HL-60 (cell line): Measurements from ENCODE around the gene THAP12.
A peak's percentile ranks its signal among the peaks of the same experiment; 100 is the strongest.

Source experiments
- DNase-seq, 2 experiments: peaks; one replicate each; pipeline ENCODE4 v3.0.0-alpha.2; 2010 to 2020; ENCODE audit warnings: low read depth in 1 of 2, low spot score in 1 of 2
- H3K27ac ChIP-seq: fragments of 250-450 bp; sonication (Bioruptor Pico); replicated peaks from 2 replicates; pipeline ENCODE4 v1.5.1; 2020; ENCODE audit warnings: mild to moderate bottlenecking, moderate library complexity
- H3K27me3 ChIP-seq: fragments of 250-450 bp; sonication (Bioruptor Pico); 2 replicates; pipeline ENCODE4 v1.5.1; 2021; ENCODE audit warnings: mild to moderate bottlenecking, moderate library complexity; ENCODE audit not compliant: insufficient read depth, poor library complexity, severe bottlenecking
- H3K4me3 ChIP-seq: replicated peaks from 2 replicates; pipeline ENCODE4 v1.5.1; 2011; ENCODE audit warnings: mild to moderate bottlenecking, control low read depth, low read length; ENCODE audit not compliant: insufficient read depth
- GABPA ChIP-seq: IDR thresholded peaks from 2 replicates; pipeline ENCODE4 v1.6.1; 2012; ENCODE audit warnings: low read depth
- POLR2AphosphoS5 ChIP-seq: IDR thresholded peaks from 2 replicates; pipeline ENCODE4 v1.6.1; 2012; ENCODE audit warnings: low read depth
- SPI1 ChIP-seq: IDR thresholded peaks from 2 replicates; pipeline ENCODE4 v1.6.1; 2012; ENCODE audit warnings: low read depth, mild to moderate bottlenecking, borderline replicate concordance
- TF ChIP-seq, protein P1 (sequence below): IDR thresholded peaks from one replicate; pipeline ENCODE4 v1.5.1; 2011; ENCODE audit warnings: low read length, control low read depth, inconsistent platforms; ENCODE audit not compliant: insufficient read depth
- TF ChIP-seq, protein P2 (sequence below): IDR thresholded peaks from 2 replicates; pipeline ENCODE4 v1.6.1; 2012; ENCODE audit warnings: low read depth; ENCODE audit not compliant: insufficient replicate concordance

The THAP12 gene

DNA sequence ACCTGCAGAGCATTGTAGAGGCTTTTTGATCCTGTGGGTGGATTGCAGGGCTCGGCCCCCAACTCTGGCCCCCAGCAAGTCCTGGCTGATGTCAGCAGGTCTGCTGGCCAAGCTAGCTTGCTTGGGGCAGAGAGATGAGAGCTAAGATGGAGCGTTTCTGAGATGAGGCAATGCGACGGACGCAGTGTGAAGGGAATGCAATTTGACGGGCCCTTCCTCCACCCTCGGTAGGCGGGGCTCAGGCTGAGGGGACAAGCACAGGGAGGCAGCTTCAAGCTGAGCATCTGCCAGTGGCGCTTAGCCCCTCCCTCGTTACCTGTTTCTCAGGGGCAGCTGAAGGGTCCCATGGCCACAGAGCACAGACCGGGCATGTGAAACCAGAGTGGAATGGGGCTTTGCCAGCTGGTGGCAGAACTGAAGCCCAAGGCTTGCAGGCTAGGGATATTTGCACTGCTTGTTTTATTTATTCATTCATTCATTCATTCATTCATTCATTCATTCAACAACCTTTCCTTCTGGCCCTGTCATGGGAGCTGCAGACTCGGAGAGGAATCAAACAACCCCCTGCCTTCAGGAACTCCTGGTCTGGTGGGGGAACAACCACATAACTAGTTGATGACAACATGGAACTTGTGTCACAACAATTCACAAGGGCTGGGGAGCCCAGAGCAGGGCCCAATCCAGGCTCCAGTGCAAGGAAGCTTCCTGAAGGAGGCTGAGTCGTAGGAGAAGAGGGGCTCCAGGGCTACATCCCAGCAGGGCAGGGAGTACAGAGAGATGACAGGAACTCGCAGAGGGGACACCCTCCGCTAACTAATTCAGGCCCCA, 66.8 kb downstream of the THAP12 start:
- Histone ChIP-seq H3K27me3 (no peaks in the 10 kb centered on the region), H3K27ac (no peak overlapping the region), H3K4me3 (no peak overlapping the region)
- peak; percentile 16 to 21 for DNase-seq
- TF ChIP-seq GABPA (no peak), SPI1 (no peak), POLR2AphosphoS5 (no peak)
- TF ChIP-seq, protein P1, sequence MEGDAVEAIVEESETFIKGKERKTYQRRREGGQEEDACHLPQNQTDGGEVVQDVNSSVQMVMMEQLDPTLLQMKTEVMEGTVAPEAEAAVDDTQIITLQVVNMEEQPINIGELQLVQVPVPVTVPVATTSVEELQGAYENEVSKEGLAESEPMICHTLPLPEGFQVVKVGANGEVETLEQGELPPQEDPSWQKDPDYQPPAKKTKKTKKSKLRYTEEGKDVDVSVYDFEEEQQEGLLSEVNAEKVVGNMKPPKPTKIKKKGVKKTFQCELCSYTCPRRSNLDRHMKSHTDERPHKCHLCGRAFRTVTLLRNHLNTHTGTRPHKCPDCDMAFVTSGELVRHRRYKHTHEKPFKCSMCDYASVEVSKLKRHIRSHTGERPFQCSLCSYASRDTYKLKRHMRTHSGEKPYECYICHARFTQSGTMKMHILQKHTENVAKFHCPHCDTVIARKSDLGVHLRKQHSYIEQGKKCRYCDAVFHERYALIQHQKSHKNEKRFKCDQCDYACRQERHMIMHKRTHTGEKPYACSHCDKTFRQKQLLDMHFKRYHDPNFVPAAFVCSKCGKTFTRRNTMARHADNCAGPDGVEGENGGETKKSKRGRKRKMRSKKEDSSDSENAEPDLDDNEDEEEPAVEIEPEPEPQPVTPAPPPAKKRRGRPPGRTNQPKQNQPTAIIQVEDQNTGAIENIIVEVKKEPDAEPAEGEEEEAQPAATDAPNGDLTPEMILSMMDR, result no peak
- TF ChIP-seq, protein P2, sequence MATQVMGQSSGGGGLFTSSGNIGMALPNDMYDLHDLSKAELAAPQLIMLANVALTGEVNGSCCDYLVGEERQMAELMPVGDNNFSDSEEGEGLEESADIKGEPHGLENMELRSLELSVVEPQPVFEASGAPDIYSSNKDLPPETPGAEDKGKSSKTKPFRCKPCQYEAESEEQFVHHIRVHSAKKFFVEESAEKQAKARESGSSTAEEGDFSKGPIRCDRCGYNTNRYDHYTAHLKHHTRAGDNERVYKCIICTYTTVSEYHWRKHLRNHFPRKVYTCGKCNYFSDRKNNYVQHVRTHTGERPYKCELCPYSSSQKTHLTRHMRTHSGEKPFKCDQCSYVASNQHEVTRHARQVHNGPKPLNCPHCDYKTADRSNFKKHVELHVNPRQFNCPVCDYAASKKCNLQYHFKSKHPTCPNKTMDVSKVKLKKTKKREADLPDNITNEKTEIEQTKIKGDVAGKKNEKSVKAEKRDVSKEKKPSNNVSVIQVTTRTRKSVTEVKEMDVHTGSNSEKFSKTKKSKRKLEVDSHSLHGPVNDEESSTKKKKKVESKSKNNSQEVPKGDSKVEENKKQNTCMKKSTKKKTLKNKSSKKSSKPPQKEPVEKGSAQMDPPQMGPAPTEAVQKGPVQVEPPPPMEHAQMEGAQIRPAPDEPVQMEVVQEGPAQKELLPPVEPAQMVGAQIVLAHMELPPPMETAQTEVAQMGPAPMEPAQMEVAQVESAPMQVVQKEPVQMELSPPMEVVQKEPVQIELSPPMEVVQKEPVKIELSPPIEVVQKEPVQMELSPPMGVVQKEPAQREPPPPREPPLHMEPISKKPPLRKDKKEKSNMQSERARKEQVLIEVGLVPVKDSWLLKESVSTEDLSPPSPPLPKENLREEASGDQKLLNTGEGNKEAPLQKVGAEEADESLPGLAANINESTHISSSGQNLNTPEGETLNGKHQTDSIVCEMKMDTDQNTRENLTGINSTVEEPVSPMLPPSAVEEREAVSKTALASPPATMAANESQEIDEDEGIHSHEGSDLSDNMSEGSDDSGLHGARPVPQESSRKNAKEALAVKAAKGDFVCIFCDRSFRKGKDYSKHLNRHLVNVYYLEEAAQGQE, result no peak

DNA sequence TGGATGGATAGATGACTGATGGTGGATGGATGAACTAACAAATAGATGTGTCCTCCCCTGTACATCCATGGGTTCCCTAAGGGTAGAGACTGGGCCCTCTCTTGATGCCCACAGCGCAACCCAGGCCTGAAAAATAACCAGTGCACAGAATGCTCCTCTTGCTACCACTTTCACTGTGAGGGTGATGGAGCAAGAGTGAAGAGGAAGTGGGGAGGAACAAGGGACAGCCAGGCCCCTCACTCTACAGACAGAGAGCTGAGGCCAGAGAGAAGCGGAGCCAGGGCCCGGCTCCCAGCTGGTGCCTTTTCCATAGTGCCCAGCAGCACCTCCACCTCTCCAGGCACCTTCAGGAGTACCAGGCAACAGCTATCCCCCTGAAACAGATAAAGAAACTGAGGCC, 67.7 kb downstream of the THAP12 start:
- TF ChIP-seq SPI1 (peak; percentile 85; the same call in 1 of the 2 replicates), POLR2AphosphoS5 (no peak), GABPA (no peak)
- TF ChIP-seq, protein P2, result no peak
- TF ChIP-seq, protein P1, result no peak
- Histone ChIP-seq H3K27me3 (no peaks in the 10 kb centered on the region), H3K27ac (no peak overlapping the region), H3K4me3 (no peak overlapping the region)
- peak in 1 of 2 experiments; percentile 58 for DNase-seq

DNA sequence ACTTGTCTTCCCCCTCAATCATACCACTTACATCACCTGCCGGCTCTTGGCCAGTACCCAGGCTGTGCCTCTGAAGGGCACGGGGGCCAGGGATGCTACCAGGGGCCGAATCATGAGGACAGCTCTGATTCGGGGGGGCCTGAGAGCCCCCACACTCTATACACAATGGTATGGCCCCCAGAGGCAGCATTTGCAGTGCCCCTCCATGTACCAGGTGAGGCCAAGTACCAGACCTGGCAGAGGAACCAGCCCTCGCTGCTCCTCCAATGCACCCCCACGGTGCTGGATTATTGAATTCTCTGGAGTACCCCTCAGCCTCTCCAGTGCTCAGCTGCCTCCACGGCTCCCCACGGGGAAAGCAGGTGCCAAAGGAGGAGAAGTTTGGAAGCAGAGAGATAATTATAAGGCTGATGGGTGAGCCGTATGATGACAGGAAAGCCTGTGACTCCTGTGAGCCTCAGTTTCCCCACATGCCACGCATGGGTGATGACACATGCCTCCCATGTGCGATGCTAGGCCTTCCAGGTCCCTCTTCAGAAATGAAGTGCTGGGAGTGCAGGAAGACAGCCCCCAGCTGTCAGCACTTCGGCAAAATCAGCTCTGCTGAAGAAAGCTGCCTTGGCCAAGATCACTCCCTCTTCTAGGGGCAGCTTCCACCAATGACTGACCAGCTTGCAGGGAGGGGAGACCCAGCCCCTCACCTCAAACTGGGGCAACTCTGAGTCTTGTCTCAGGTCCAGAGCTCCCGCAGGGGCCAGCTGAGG, 69.9 kb downstream of the THAP12 start:
- Histone ChIP-seq H3K4me3 (no peak overlapping the region), H3K27ac (no peak overlapping the region), H3K27me3 (no peaks in the 10 kb centered on the region)
- no peak for DNase-seq
- TF ChIP-seq SPI1 (no peak), GABPA (no peak), POLR2AphosphoS5 (no peak)
- TF ChIP-seq, protein P1, result no peak
- TF ChIP-seq, protein P2, result no peak
